Measurements from ENCODE around the gene RIIAD1.
"Not testable (repeated sequence)": the region's sequence is repeated elsewhere in the genome, so short reads cannot be mapped to it uniquely, and the experiment has no call there.

Gene RIIAD1

DNA sequence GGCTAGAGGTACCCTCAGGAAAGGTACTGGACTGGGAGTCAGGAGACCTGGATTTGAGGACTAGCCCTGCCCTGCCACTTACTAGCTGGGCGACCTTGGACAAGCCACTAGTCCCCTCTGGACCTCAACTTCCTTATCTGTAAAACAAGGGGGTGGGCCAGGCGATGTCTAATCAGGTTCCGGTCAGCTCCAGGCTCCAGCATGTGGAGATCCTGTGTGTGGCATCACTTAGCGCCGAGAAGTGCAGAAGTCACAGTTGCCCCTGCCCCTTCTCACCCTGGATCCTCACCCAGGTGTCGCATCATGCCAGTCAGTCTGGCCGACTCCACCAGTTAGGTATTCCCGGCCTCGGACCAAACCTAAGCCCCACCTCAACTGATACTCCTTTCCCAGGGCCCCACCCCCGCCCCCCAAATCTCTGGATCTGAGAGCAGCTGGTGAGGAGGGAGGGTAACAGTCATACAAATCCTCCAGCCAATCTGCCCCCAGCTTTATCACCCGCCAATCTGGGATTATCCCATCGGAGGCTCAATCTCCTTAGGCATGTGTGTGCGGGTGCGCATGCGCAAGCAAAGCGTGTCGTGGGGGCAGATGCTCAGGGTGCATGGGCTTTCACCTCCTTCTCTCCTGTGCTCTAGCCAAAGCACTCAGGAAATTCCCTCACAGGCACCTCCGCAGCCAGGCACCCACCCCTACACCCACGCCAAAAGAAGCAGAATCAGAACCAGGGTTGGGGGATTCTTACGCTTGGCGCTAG, 10.1 kb upstream of the RIIAD1 start:
- DNase-seq: no peak

DNA sequence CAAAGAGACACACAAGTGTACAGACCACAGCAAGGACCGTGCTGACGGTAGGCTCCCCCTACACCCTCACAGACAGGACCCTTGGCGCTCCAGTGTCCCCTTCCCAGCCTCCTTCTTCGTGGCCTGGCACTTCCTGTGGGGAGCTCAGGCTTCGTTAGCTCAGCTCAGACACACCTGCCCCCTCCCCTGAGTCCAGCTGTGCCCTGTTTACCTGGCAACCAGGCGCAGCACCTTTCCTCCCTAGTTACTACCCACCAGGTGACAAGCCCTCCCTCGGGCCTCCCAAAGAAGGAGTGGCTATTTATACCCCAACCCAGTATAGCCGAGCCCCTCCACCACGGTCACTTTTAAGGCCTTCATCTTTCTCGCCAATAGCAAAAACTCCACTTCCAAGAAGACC, 9.4 kb upstream of the RIIAD1 start:
- DNase-seq: no peak

DNA sequence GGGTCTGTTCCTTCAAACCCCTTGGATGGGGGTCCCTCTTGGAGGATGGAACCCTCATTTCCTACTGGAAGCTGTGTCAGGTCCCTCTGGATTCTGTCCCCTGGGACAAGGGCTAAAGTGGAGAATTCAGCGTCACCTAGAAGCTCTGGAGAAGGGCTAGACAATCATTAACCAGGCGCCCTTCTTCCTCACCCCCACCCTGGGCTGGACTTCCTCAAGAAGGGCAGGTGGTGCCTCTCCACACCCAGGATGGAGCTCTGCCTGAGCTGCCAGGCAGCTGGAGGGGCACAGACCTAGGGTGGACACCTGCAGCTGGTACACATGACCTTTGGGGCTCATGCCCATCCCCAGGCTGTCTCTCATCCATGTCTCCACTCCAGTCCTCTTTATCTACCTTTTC, 8.3 kb upstream of the RIIAD1 start:
- no peak for DNase-seq

DNA sequence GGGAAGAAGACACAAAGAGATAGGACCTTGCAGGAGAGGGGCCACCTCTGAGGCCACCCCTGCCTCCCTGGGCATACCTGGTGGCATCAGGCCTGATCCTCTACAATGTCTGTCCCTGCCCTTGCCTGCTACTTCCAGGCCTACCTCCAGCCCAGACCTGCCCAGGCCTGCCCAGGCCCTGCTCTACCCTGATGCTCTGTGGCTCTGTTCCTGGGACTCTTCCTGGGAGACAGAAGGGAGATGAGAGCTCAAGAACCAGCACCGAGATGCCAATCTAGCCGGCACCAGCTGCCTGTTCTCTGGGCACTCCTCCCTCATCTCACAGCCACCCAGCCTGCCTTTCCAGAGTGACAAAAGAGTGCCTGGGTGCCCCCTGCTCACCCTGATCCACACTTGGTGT, 7.4 kb upstream of the RIIAD1 start:
- DNase-seq: no peak

DNA sequence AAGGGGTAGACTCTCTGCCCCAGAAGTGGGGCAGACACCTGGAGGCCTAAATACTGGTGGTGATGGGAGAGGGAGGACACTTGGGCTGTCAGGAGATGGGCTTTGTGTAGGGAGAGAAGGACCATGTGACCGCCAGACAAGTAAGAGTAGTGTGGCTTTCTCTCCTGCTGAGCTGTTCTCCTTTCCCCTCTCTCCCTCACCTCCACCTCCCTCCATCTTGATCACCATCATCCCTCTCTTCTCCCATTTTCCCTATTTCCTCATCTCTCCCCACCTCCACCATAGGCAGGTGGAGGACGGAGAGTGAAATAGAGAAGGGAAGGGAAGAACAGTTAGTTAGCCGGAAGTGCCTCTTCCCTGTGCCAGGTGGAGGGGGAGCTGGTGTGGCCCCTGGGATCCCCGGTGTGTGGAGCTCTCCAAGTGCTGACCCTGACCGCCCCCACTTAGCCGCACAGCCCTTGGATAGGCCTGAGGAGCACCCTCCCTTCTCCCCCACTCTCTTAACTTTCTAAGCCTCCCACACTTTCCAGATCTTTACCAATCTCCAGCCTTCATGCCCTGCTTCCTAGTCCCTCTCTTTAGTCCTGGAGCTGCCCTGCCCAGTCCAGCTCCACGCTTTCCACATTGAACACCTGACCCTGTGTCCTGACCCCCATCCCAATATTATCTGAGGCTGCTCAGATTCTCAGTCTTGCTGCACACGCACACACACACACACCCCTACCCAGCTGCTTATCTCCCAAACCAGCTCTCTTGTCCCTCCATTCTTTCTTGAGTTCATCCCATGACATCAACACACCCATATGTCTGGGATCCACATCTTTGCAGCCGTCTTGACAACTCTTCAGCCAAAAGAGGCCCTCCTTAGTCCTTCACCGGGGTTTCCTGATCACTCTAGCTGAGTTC, 6.2 kb upstream of the RIIAD1 start:
- DNase-seq: no peak

DNA sequence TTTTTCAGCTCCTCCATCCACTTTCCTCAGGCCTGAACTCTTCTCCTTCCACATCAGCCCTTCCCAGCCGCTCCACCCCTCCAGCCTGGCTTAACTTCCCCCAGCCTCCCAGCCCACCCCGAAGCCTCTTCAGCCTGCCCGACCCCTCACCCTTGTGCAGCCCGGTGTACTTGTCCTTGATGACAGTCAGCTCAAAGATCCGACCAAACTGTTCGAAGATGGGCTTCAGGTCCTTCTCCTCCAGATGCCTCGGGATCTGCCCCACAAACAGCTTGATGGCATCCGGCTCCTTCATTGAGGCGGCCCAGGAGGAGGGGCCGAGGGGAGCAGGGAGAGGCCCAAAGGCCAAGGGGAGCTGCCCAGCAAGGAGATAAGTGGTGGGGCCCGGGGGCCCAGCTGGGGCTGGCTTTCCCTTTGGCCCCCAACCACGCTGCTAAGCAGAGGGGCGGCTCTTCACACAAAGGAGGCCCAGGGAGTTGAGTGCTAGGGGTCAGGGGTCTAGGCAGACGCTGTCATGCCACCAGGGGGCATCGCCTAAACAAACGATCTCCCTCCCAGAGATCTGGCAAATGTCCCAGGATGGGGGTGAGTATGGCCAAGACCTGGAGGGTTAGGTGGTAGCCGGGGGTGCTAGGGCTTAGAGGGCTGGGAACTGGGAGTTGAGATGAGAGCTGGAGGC, 5.5 kb upstream of the RIIAD1 start:
- no peak for DNase-seq

DNA sequence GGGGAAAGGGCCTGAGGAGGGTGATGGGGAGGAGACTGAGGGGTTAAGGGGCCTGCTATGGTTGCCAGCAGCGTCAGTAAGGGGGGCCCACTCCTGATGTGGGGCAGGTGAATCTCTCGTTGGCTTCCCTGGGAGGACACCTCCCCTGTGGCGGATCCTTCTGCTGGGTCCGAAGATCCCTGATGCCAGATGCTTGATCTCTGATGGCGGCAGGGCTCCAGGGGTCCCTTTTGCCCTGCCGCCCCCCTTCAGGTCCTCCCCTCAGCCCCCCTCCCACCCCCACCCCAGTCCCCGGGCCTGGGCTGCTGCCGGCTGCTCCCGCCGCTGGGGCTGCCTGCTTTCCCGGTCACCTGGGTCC, 4.9 kb upstream of the RIIAD1 start:
- no peak for DNase-seq

DNA sequence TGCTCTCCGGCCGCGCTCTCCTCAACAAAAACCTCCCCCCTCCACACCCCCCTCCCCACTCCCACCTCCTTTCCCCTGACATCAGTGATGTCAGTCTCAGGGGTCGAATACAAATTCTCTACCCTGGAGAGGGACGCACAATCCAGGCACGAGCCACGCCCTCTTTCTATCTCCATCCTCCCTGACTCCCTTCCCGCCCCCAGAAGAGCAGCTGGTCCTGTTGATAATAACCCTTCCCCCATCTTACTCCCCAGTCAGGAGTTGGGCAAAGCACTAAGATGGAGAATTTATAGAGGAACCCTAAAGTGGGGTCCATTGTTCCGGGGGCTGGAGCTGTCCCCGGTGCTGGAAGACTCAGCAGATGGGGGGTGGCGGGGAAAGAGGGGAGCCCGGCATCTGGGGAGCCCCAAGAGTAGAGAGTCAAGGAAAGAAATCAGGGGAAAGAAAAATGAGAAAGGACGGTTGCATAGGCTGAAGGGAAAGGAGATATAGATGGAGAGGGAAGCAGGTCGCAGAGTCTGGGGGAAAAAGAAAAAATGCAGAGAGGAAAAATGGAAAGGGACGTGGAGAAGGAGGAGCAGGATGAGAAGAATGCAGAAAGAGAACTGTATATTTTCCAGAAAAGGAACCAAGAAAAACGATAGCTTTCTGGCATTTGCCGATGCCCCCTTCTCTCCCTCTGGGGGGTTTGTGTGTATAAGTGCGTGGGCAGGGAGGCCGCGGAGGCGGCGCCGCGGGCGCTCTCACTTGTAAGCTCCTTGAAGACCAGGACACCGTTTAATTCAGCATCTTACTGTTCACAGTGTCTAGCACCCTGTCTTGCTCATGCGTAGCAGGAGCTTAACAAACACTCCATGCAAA, 4.3 kb upstream of the RIIAD1 start, which contains the start of gene CELF3:
Gene CELF3 (minus strand): TSS at position 33 of the 861 bp plus-strand sequence. CDS start 783 bp downstream, outside the sequence.
- no peak for DNase-seq

DNA sequence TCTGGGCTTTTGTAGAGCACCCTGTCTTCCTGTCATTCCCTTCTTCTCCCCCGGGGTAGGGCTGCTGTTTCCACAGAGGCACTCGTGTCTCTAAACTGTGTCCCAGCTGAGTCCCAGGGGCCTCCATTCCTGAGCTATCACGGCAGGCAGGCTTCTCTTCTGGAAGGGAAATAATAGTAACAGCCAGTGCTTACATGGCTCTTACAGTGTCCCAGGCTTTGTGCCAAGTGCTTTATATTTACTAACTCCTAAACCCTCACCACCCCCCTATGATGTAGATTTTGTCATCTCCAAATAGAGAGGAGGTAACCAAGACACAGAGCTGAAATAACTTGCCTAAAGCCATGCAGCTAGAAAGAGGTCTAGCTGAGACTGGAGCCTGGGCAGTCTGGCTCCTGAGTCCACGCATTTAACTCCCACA, 3.3 kb upstream of the RIIAD1 start:
- no peak for DNase-seq

DNA sequence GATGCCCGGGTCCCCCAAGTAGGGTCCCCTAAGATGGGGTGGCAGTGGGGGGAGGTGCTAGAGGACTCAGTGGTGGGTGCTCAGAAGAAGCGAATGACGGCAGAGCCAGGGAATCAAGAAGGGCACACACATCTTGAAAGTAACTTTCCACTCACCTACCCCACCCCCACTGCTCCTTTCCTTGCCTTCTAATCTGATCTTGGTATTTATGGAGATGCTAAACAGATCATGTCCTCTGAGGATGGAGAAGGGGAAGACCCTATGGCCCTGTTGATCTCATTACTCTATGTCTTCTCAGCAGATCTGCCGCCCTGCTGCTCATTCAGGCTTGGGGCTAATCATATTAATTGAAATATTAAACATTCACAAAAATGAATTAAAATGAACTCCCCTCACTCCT, 2.7 kb upstream of the RIIAD1 start:
- no peak for DNase-seq

DNA sequence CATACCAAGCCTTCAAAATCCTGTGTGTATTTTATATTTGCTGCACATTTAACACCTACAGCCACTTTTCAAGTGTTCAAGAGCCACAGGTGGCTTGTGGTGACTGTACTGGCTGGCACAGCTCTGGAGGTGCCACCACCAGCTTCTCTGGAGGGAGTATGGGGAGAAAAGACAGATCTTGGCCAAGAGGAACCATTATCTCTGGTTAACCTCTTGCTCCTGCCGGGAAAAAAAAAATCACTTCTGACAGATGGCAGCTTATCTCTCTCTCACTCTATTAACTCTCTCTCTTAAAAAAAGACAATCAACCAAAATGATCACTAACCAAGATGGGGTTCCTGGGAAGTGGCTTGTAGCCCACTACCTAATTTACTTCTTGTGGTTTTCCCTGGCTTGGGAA, 1.2 kb upstream of the RIIAD1 start:
- no peak for DNase-seq

DNA sequence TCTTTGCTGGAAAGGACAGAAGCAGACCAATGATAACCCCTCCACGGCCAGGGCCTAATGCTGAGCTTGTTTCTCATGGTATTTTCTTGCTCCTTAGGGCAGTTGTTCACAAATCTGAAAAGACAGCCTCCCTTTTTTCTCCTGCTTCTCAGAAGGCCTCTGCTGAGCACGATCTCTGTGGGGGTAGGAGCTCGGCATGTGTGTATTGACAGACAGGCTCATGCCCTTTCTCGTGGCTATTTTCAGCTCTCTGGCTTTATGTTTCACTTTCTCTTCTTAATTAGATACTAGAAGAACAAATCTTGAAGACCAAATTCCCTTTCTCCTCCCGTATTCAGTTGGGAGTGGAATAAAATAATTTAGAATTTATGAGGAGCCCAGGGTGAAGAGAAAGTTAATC, 768 bp upstream of the RIIAD1 start:
- no peak for DNase-seq

DNA sequence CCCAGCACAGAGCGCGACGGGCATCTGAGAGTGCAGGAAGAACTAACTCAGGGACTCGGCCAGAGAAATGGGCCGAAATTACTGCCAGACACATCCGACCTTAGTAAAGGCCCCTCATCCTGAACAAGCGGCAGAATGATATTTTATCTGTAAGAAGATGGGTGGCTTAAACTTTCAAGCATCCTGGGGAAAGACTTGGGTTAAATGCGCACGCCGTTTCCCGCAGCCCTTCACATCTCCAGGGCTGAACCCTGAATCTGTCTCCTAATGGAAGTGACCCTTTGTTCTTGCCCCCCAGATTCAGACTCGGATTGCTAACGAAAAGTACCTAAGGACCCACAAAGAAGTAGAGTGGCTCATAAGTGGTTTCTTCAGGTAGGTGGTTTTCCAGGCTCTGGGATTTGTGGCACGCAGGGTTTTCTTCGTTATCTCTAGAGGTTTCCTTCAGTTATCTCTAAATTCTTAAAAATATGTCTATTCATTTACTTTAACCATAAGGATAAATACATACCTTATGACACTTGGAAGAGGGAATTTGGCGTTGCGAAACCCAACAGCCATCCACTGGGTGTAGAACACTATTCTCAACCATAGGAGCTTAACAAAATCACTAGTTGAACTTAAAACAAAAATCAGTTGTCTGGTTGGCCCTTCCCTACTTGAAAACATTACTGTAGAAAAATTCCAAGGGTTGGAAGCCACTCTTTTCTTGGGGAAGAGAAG, 627 bp downstream of the RIIAD1 start:
- no peak for DNase-seq

DNA sequence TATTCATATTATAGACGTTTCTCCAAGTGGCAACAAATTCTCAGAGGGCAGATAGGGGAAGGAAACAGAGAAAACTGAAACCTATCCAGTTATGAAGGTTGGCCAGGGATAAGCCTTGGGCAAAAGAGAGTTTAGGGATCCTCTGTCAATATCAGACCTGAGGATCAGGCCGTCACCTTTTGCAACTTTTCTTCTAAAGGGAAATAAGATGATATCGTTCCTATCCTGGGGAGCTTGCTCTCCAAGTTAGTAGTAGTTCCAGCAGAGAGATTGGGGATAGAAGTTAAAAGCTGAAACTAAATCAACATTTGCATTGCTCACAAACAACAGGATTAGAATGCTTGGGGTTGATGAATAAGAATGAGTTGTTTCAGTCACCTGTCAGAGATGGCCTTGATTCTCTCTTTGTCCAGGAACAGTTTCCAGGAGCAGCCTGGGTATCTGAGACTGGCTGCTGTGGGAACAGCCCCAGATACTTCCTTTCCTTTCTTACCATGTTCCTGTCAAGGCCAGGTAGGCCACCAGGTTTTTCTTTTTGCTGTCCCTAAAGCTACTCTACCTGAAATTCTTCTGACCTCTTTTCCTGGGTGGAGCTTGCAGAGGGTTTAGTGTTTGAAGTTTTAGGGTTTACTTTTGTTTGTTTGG, 2.5 kb downstream of the RIIAD1 start:
- DNase-seq: no peak

DNA sequence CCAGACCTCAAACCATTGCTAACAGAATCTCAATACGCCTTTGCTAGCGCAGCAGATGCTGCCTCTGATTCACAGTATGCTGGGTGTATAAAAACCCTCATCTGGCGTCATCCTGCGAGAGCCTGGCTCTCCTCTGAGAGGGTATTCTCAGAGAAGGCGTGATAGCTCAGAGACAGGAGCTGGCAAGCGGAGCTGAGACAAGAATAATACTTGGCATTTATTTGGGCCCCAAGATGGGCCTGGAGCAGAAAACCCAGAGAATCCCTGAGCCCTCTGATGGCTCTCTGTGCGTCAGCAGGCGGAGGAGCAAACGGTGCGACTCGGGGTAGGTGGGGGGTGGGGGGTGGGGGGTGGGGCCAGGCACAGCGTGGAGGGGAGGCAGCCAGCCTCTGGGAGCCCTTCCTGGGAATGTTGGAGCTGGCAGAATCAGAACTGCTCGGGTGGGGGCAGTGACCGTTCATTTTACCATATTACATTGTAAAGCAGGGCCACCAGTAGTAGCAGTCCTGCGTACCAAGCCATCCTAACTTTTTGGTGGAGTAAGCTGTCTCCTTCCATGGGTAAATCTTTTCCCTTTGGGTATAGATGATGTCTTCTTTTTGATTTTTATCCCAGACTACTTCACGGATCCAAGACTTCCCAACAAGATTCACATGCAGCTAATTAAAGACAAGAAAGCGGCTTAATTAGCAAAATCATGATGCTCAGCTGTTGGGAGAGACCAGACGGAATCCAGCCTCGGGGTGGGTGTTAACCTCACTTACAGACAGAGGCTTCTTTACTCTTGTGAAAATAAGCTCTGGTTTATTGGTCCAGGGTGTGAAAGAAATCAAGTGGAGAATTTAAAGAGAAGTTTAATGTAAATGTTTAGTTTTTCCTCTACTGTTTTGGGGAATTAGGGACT, 7.1 kb downstream of the RIIAD1 start:
- DNase-seq: no peak

DNA sequence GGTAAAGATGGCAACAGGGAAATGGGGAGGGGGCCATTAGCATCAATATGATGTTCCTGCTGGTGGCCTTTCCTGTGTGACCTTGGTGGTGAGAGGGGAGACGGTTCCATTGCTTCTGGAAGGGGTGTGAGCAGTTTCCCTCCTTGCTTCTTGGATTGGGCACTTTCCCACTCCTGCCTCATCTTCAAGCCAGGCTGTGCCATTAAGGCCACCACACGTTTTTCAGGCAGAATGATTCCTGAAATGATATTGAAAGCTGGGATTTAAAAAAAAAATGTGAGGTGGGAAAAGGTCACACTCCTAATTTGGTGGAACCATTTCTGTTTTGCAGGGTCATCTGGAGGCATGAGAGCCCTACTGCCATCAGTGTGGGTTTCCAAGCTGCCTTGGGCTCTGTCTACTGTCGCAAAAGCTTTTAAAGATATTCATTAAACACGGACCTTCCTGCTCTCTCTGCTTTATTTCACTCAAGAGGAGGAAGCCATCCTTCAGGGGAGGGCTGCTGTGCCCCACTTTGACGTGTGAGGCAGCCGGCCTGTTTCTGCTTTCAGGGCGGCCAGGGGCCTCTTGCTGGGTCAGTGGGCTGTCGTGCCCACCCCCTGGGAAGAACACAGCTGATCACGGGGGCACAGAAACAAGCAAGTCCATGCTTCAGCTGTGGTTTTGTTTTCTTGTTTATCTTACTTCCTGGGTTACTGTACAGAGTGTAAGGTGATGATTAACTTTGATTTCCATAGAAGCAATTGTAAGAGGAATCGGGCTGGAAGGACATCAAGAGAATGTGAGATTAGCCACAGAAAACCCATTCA, 8.0 kb downstream of the RIIAD1 start:
- no peak for DNase-seq

DNA sequence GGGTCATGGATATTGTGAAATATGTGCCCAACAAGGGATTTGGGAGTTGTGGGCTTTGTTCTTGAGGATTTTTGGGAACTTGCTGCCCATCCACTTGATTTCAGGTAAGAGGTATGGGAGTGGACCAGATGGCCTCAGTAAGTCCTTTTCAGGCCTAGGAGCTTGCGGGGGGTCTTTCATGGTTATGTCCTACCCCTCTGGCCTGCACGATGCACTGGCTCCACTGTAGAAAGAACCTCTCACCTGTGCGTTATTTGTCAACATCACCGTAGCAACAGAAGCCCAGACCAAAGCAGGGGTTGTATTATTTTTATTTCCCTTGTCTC, 8.6 kb downstream of the RIIAD1 start:
- no peak for DNase-seq

DNA sequence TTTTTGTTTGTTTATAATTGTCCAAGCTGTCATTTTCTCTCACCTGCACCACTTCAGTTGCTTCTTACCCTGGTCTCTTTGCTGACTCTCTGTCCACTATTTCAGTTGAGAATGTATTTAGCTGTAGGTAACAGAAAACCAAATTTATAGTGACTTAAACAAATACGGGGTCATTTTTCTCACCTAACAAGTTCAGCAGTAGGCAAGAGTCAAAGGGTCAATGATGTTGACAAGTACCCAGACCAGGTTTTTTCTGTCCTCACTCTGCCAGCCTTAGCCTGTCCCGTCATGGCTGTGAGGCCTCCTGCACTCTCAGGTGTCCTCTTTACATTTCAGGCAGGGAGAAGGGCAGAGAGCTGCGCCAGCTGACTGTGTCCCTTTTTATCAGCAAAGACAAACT, 11.8 kb downstream of the RIIAD1 start:
- no peak for DNase-seq

DNA sequence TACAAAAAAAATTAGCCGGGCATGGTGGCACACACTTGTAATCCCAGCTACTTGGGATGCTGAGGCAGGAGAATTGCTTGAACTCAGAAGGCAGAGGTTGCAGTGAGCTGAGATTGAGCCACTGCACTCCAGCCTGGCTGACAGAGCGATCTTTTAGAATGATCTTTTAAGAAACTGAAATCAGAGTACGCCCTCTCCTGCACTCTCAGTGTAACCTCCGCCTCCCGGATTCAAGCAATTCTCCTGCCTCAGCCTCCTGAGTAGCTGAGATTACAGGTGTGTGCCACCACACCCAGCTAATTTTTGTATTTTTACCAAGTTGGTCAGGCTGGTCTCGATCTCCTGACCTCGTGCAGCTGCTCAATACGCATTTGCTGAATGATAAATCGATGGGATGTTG, 12.7 kb downstream of the RIIAD1 start:
- DNase-seq: not testable (repeated sequence)

DNA sequence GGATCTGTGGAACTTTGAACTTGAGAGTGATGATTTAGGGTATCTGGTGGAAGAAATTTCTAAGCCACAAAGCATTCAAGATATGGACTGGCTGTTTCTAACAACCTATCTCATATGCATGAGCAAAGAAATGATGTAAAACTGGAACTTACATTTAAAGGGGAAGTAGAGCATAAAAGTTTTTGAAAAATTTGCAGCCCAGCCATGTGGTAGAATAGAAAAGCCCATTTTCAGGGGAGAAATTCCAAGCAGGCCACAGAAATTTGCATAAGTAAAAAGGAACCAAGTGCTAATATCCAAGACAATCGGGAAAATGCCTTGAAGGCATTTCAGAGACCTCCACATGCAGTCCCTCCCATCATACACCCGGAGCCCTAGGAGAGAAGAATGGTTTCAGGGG, 15.7 kb downstream of the RIIAD1 start:
- DNase-seq: no peak

Measured in NCI-H1048 (cell line).